ENCODE data around the gene AKT2. TPM values are rescaled to one million over a fixed set of nuclear protein-coding genes. Genes with fewer than 3 reads are reported as not detected.
"Not testable (repeated sequence)": the region's sequence is repeated elsewhere in the genome, so short reads cannot be mapped to it uniquely, and the experiment has no call there.

AKT2 gene
- total RNA-seq, 2 donors from 2014 or later: 46.2 to 96.2 TPM

DNA sequence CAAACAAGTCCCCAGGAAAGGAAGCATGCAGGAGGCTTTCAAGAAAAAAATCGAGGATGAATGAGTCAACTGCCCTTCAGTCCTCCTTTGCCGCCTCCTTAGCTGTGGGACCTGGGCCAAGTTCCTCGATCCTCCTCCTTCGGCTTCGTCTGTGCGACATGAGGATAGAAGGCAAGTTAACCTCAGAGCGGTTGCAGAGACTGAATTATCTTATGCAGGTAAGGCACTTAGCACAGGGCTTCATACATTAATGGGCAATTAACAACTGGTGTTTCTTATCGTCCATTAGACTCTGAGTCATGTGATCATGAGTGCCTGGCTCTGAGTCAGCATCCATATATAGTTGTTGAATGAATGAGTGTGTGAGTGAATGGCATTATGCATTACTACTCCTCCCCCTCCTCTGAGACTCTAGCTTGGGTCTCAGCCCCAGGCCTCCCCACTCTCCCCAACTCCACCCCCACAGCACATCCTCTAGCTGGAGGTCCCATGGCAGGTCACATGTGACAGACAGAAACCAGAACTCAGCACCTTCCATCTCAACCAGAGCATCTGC, 65.3 kb downstream of the AKT2 start:
- 39 to 43% methylated on average over 8 of the region's 8 CpGs for WGBS, 2 donors
- Histone ChIP-seq H3K27ac (no peak overlapping the region), H3K4me3 (no peak overlapping the region), H3K27me3 (peaks cover 0 to 27% of the 10 kb centered on the region in 2 donors), H3K36me3 (replicated peaks in 1 of 2; ENCODE audit: insufficient read depth in 1 of 2, low read depth in 2 of 2) (no peaks in the 10 kb centered on the region), H3K9me3 (no peaks in the 10 kb centered on the region), H3K4me1 (peaks cover 22% of the 10 kb centered on the region)
- ATAC-seq: no peak
- intact Hi-C loops (cut with DNase I): loop anchor here (5.0 kb wide), 1 partner anchor 72 kb away; no protein-coding TSS in a partner anchor
- DNase-seq: no peak
- TF ChIP-seq CTCF (IDR thresholded peaks at IDR 0.05): no peak
- no peak for TF ChIP-seq POLR2A (IDR thresholded peaks at IDR 0.05)

GRCh38 chr19:40219029-40219428, 66.1 kb downstream of the AKT2 start:
- H3K9me3 ChIP-seq; intact Hi-C loops (cut with DNase I); H3K36me3 ChIP-seq (replicated peaks in 1 of 2; ENCODE audit: insufficient read depth in 1 of 2, low read depth in 2 of 2); H3K27ac ChIP-seq; H3K4me3 ChIP-seq; ATAC-seq; DNase-seq: not testable (repeated sequence)
- WGBS, 2 donors: 62 to 71% methylated on average over 4 of the region's 4 CpGs
- Histone ChIP-seq H3K4me1 (peaks cover 22% of the 10 kb centered on the region), H3K27me3 (peaks cover 0 to 19% of the 10 kb centered on the region in 2 donors)

DNA sequence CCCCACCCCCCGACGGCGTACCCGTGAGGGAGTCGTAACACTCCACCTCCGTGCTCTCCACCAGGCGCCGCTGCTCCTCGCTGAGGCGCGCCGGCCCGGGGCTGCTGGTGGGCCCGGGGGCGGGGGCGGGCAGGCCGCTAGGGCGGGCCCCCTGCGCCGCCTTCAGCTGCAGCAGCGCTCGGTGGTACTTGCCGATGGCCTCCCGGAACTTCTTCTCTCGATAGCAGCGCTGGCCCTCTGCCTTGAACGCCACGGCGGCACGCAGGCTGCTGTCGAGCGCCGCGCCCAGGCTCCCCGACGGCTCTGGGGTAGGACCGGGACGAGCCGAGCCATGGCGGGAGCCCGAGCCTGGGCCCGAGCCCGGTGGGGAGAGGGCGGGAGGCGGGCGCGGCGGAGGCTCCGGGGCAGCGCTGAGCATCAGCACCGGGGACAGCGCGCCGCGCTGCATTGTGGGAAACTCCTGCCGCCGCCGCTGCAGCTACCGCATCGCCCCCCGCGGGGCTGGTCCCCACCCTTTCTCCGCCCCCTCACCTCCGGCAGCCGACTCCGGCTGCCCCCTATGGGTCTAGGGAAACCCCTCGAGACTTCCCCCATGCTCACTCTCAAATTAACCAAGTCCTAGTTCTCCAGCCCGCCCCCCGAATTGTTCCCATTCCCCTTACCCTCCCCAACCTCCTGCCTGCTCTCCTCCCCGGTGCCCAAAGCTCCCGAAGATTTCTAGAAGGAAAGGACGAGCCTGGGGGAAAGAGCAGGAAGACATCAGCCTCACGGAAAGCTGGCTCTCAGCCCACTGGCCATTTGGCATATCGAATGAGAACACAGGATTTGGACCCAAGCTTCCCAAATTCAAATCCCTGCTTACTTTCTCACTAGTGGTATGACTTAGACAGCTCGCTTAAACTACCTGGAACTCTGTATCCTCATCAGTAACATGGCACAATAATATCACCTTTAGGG, 66.9 kb downstream of the AKT2 start, which contains the start of gene TTC9B:
TSS of gene TTC9B (minus strand) at position 451 of the 957 bp plus-strand sequence. CDS start at position 448, 3 bp downstream.
- TF ChIP-seq POLR2A (IDR thresholded peaks at IDR 0.05) (no peak), CTCF (IDR thresholded peaks at IDR 0.05) (no peak)
- no peaks in the 10 kb centered on the region for H3K9me3 ChIP-seq
- 3 to 9% methylated on average over 25 to 69 of the region's 75 CpGs for WGBS, 2 donors
- DNase-seq: no peak
- no peak within 1 kb of the TSS for H3K27ac ChIP-seq
- peaks cover 20% of the 10 kb centered on the region for H3K4me1 ChIP-seq
- peaks cover 0 to 16% of the 10 kb centered on the region in 2 donors for H3K27me3 ChIP-seq
- H3K36me3 ChIP-seq (replicated peaks in 1 of 2; ENCODE audit: insufficient read depth in 1 of 2, low read depth in 2 of 2): no peaks in the 10 kb centered on the region
- no peak within 1 kb of the TSS for H3K4me3 ChIP-seq
- intact Hi-C loops (cut with DNase I): no loop called here
- ATAC-seq: no peak

DNA sequence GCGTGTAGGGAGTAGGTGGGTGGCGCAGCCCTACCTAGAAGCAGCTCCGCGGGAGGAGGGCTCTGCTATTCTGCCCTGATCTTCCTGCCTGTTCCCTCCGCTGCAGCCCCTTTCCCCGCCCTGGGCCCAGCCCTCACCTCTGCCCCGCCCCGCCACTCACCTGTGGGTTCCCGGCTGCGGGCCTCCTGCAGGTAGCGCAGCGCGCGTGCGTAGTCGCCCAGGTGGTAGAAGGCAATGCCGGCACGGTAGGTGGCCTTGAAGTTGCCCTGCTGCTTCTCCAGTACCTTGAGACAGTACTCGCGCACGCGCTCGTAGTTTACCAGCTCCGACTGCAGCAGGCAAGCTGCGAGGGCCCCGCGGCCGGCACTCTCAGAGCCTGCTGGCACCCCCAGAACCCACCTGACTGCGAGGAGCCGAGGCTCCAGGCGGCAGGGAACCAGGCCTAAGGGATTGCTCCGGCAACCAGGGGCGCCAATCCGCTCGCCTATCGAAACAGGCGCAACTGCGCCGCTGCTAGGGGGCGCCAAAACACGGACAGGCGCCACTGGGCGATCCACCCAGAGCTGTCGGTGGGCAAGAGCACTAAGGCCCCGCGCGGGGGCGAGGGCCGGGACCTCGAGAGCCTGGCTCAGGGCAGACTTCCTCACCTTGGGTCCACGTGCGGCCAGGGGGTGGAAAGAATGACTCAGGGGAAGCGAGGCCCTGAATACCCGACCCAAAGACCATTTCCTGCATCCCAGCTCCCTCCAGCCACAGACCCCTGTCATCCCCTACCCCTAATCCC, 67.9 kb downstream of the AKT2 start:
- Histone ChIP-seq H3K9me3 (no peaks in the 10 kb centered on the region), H3K27ac (no peak overlapping the region), H3K4me1 (peaks cover 16% of the 10 kb centered on the region), H3K4me3 (no peak overlapping the region), H3K36me3 (replicated peaks in 1 of 2; ENCODE audit: insufficient read depth in 1 of 2, low read depth in 2 of 2) (no peaks in the 10 kb centered on the region), H3K27me3 (peaks cover 0 to 9% of the 10 kb centered on the region in 2 donors)
- TF ChIP-seq CTCF (IDR thresholded peaks at IDR 0.05) (peak in 5 of 7 experiments; percentile 22 to 55 (median 48)), POLR2A (IDR thresholded peaks at IDR 0.05) (peak in 1 of 3 donors; percentile 16)
- 6 to 7% methylated on average over 12 to 54 of the region's 54 CpGs for WGBS, 2 donors
- DNase-seq (peak; percentile 78 to 92 (median 86)), ATAC-seq (peak; percentile 60)
- intact Hi-C loops (cut with DNase I): no loop called here

DNA sequence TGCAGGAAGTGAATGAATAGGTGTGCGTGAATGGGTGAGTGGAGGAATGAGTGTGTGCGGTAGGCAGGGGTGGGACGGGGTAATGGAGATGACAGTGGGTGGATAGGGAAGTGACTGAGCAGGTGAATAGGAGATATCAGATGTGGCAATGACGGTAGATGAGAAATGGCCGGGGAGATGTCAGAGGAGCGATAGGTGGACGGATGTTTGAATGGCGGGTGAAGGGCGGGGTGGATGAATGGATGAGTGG, 68.4 kb downstream of the AKT2 start:
- WGBS, 2 donors: 12% methylated on average over 9 of the region's 9 CpGs
- intact Hi-C loops (cut with DNase I): no loop called here
- Histone ChIP-seq H3K9me3 (no peaks in the 10 kb centered on the region), H3K4me1 (peaks cover 16% of the 10 kb centered on the region), H3K27me3 (peaks cover 0 to 9% of the 10 kb centered on the region in 2 donors), H3K4me3 (no peak overlapping the region), H3K27ac (no peak overlapping the region), H3K36me3 (replicated peaks in 1 of 2; ENCODE audit: insufficient read depth in 1 of 2, low read depth in 2 of 2) (no peaks in the 10 kb centered on the region)
- DNase-seq (no peak), ATAC-seq (no peak)
- peak in 1 of 3 donors; percentile 2 for TF ChIP-seq POLR2A (IDR thresholded peaks at IDR 0.05)
- no peak for TF ChIP-seq CTCF (IDR thresholded peaks at IDR 0.05)

Data from body of pancreas (tissue), 4 donors.